HepG2 (cell line): Measurements from ENCODE around the gene ANXA3. TPM values are rescaled to one million over a fixed set of nuclear protein-coding genes. Genes with fewer than 3 reads are reported as not detected.

Experiments used
- ATAC-seq: fragments of 200-7000 bp; cut with Tn5 transposase; 3 replicates; pipeline ENCODE4 v1.9.1; 2020; ENCODE audit warnings: mild to moderate bottlenecking, moderate library complexity
- BruUV-seq: library from RNA; stranded (reverse); fragments of 400-500 nt; replicated peaks from 2 replicates; lab custom pipeline; 2021; lab: Mats Ljungman, UMichigan
- CTCF ChIA-PET: fragments of 300-600 bp; formaldehyde crosslinking; extraction: SDS; loops from one replicate; lab custom pipeline; 2021; ENCODE audit warnings: low total read pairs, inconsistent platforms, low intra/inter-chr PET ratio; lab: Yijun Ruan, JAX
- POLR2A ChIA-PET: fragments of 350-600 bp; sonication (Branson Sonifier 250); formaldehyde crosslinking; loops from one replicate; lab custom pipeline; 2020; ENCODE audit warnings: antibody characterized with exemption, inconsistent platforms; lab: Yijun Ruan, JAX
- DNase-seq: peaks from one replicate; pipeline ENCODE4 v3.0.0-alpha.2; 2015; ENCODE audit warnings: low spot score
- FAIRE-seq: peaks from 3 replicates; lab custom pipeline; 2011; peaks lifted over from hg19 to GRCh38; lab: Jason Lieb, UNC
- H2AFZ ChIP-seq: one replicate; pipeline ENCODE4 v1.6.1; 2011; ENCODE audit warnings: low read length, inconsistent platforms
- H3K27ac ChIP-seq: fragments of 300-600 bp; 3 replicates; pipeline ENCODE4 v1.8.0; 2011; ENCODE audit warnings: mixed run types, mild to moderate bottlenecking, mixed read lengths, low read length, inconsistent platforms; ENCODE audit not compliant: insufficient read depth; ENCODE audit errors: extremely low read length
- H3K27me3 ChIP-seq, 2 experiments: fragments of 200-600 bp in 1 of 2; 2 replicates in 1 of 2; 3 replicates in 1 of 2; pipeline versions ENCODE4 v1.6.0 to v1.8.0; 2011; ENCODE audit warnings: low read length in 2 of 2, mild to moderate bottlenecking in 2 of 2, moderate library complexity in 2 of 2, inconsistent platforms in 1 of 2; ENCODE audit not compliant: insufficient read depth in 2 of 2, control insufficient read depth in 1 of 2
- H3K36me3 ChIP-seq, 2 experiments: fragments of 200-600 bp in 1 of 2; replicated peaks in 1 of 2; 2 replicates in 1 of 2; 3 replicates in 1 of 2; pipeline versions ENCODE4 v1.5.1 to v1.8.0; 2011; ENCODE audit warnings: low read length in 2 of 2, inconsistent platforms in 1 of 2; ENCODE audit not compliant: insufficient read depth in 2 of 2, control insufficient read depth in 1 of 2
- H3K4me1 ChIP-seq: 2 replicates; pipeline ENCODE4 v1.5.1; 2012; ENCODE audit warnings: low read length, inconsistent platforms; ENCODE audit not compliant: insufficient read depth
- H3K4me2 ChIP-seq: 2 replicates; pipeline ENCODE4 v1.6.0; 2011; ENCODE audit warnings: low read depth, low read length, inconsistent platforms
- H3K4me3 ChIP-seq, 3 experiments: fragments of 200-600 bp in 1 of 3; sonication (generic), shearing (Covaris generic) in 1 of 3; replicated peaks in 1 of 3; 2 replicates each; pipeline ENCODE4 v1.5.1; 2011 to 2016; ENCODE audit warnings: low read length in 3 of 3, inconsistent platforms in 2 of 3, low read depth in 2 of 3, mild to moderate bottlenecking in 2 of 3, control low read depth in 1 of 3, mixed read lengths in 1 of 3; ENCODE audit not compliant: insufficient read depth in 1 of 3
- H3K79me2 ChIP-seq: one replicate; pipeline ENCODE4 v1.6.1; 2011; ENCODE audit warnings: low read length, inconsistent platforms; ENCODE audit not compliant: insufficient read depth
- H3K9ac ChIP-seq: 2 replicates; pipeline ENCODE4 v1.6.0; 2011; ENCODE audit warnings: mild to moderate bottlenecking, low read depth, low read length, inconsistent platforms; ENCODE audit not compliant: insufficient read depth
- H3K9me3 ChIP-seq: 2 replicates; pipeline ENCODE4 v1.5.1; 2012; ENCODE audit warnings: mild to moderate bottlenecking, low read length
- H4K20me1 ChIP-seq: 2 replicates; pipeline ENCODE4 v1.6.0; 2011; ENCODE audit warnings: inconsistent platforms, mild to moderate bottlenecking, low read length, moderate library complexity; ENCODE audit not compliant: insufficient read depth
- DMTF1 ChIP-seq: sonication (generic); formaldehyde crosslinking; IDR thresholded peaks from 2 replicates; pipeline ENCODE4 v1.4.0; 2020; ENCODE audit warnings: mild to moderate bottlenecking, missing genetic modification reagents
- FOXO4 ChIP-seq: sonication (generic); formaldehyde crosslinking; conservative IDR thresholded peaks from 2 replicates; pipeline ENCODE4 v1.8.1; 2023; ENCODE audit warnings: missing genetic modification reagents
- ZHX2 ChIP-seq, 2 experiments: sonication (generic) in 1 of 2; formaldehyde crosslinking in 1 of 2; IDR thresholded peaks; 2 replicates each; pipeline versions ENCODE4 v1.6.1 to v1.9.0; 2014 to 2022; ENCODE audit warnings: antibody characterized with exemption in 1 of 2, borderline replicate concordance in 1 of 2, inconsistent platforms in 1 of 2, low read depth in 1 of 2, missing genetic modification reagents in 1 of 2
- ZNF329 ChIP-seq: sonication (generic); formaldehyde crosslinking; IDR thresholded peaks from 2 replicates; pipeline ENCODE4 v1.9.0; 2021; ENCODE audit warnings: low read depth, mild to moderate bottlenecking, missing genetic modification reagents
- ZNF564 ChIP-seq: sonication (generic); formaldehyde crosslinking; IDR thresholded peaks from 2 replicates; pipeline ENCODE4 v1.8.1; 2023; ENCODE audit warnings: mild to moderate bottlenecking, missing genetic modification reagents
- WGBS: methylation state at CpG from one replicate; pipeline ENCODE4 v1.1.6; 2017; ENCODE audit warnings: low lambda C conversion rate; 5-methylcytosine and 5-hydroxymethylcytosine counted together
- in situ Hi-C: cut with HindIII; loops from 2 replicates; pipeline ENCODE4 v1.10.0; 2017; ENCODE audit warnings: low pct_unique_long_range_greater_than_20kb; ENCODE audit not compliant: extremely low pct_ligation_motif_present
- intact Hi-C: fragments of 100-400 bp; cut with micrococcal nuclease; formaldehyde crosslinking; loops from one replicate; pipeline ENCODE4 v1.10.0; 2022; ENCODE audit not compliant: unreplicated experiment
- polyA plus RNA-seq, 8 experiments: library from polyadenylated mRNA; depleted of rRNA in 3 of 8; stranded (reverse) in 7 of 8; unstranded in 1 of 8; fragments of >200 nt; fragmentation: Illumina TruSeq in 4 of 8; extraction: Trizol in 4 of 8; gene quantifications; 2 replicates each; pipeline versions ENCODE4 v1.2.1 to v1.2.3, GENCODE V29; 2011 to 2016; ENCODE audit warnings: low read depth in 4 of 8, missing spikeins in 1 of 8, mixed read lengths in 1 of 8; ENCODE audit not compliant: insufficient read depth in 1 of 8
- total RNA-seq, 5 experiments: library from RNA; depleted of rRNA; stranded (reverse); fragments of >200 nt; fragmentation: Illumina TruSeq; extraction: Trizol; gene quantifications; 2 replicates each; pipeline ENCODE4 v1.2.3, GENCODE V29; 2016; ENCODE audit warnings: low read depth in 1 of 5
- TF ChIP-seq, protein P1 (sequence below): IDR thresholded peaks from 2 replicates; pipeline ENCODE4 v1.6.1; 2018; ENCODE audit warnings: missing genetic modification reagents, mild to moderate bottlenecking, missing compliant biosample characterization
- TF ChIP-seq, protein P2 (sequence below): sonication (generic); formaldehyde crosslinking; IDR thresholded peaks from 2 replicates; pipeline ENCODE4 v1.4.0; 2020; ENCODE audit warnings: missing genetic modification reagents
- TF ChIP-seq, protein P3 (sequence below): sonication (generic); formaldehyde crosslinking; IDR thresholded peaks from 2 replicates; pipeline ENCODE4 v1.4.0; 2020; ENCODE audit warnings: missing genetic modification reagents; ENCODE audit errors: not compliant biosample characterization

The ANXA3 gene
- total and polyA plus RNA-seq, 2 of the 13 experiments (the other 11 are each of a cell fraction or from before 2014, with no cell fraction given) = 6.5 to 6.9 TPM

DNA sequence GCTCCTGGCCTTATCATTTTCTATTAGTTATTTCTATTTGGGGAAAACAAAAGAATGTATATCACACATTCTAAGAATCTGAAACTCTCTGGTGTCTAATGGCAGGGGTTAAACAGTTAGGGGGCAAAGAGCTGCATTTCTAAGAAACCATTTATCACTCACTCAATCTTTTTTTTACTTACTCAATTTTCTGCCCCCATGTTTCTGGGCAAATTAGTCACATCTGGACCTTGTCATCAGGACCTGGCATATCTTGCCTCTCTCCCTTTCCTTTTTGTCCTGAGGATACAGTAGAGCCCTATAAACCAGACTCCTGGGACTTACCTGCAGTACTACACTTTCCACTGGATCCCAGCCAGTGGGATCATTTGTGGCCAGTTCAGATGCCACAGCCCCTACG is 89.1 kb downstream of the ANXA3 start (continued):
- TF ChIP-seq, protein P1, sequence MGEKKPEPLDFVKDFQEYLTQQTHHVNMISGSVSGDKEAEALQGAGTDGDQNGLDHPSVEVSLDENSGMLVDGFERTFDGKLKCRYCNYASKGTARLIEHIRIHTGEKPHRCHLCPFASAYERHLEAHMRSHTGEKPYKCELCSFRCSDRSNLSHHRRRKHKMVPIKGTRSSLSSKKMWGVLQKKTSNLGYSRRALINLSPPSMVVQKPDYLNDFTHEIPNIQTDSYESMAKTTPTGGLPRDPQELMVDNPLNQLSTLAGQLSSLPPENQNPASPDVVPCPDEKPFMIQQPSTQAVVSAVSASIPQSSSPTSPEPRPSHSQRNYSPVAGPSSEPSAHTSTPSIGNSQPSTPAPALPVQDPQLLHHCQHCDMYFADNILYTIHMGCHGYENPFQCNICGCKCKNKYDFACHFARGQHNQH (CRISPR knock-in tag) = no peak
- TF ChIP-seq, protein P2, sequence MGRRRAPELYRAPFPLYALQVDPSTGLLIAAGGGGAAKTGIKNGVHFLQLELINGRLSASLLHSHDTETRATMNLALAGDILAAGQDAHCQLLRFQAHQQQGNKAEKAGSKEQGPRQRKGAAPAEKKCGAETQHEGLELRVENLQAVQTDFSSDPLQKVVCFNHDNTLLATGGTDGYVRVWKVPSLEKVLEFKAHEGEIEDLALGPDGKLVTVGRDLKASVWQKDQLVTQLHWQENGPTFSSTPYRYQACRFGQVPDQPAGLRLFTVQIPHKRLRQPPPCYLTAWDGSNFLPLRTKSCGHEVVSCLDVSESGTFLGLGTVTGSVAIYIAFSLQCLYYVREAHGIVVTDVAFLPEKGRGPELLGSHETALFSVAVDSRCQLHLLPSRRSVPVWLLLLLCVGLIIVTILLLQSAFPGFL = no peak
- TF ChIP-seq DMTF1 (CRISPR knock-in tag) (no peak), FOXO4 (CRISPR knock-in tag) (no peak)
- TF ChIP-seq, all 625 proteins: peak for 0

DNA sequence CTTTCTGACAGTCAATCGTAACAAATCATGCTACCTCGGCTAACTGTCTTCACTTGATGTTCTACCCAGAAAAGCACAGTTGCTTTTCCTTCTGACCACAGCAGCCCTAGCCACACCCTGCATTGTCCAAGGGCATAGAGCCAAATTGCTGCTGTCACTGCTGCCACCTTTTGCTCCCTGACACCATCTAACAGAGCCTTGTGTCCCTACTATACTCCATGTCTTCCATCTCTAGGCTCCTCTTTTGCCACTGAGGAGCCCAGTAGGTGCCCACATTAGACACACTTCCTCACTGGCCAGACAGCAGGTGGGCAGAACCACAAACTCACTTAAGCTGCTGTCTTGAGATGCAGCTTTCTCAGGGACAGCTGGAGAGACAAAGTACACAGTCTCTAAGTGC is 91.4 kb downstream of the ANXA3 start:
- no peaks in the 10 kb centered on the region for H3K79me2 ChIP-seq
- FAIRE-seq (no peak), ATAC-seq (no peak), DNase-seq (no peak)
- intact Hi-C loops = no loop called here
- no peak overlapping the region for H3K9ac ChIP-seq
- peaks cover 9% of the 10 kb centered on the region for H3K4me1 ChIP-seq
- no peaks in the 10 kb centered on the region for H4K20me1 ChIP-seq
- no peaks in the 10 kb centered on the region for H3K27me3 ChIP-seq
- POLR2A ChIA-PET = no interaction called here
- in situ Hi-C loops = no loop called here
- H3K9me3 ChIP-seq = no peaks in the 10 kb centered on the region
- no peaks in the 10 kb centered on the region for H3K36me3 ChIP-seq
- no peak overlapping the region for H3K4me3 ChIP-seq
- H3K4me2 ChIP-seq = no peak overlapping the region
- CTCF ChIA-PET = no interaction called here
- no peak overlapping the region for H2AFZ ChIP-seq
- 32% methylated on average over 2 of the region's 2 CpGs for WGBS
- H3K27ac ChIP-seq = no peak overlapping the region
- no TSS peak for BruUV-seq
- TF ChIP-seq ZNF564 (CRISPR knock-in tag) (no peak), ZHX2 (IDR thresholded peaks at IDR 0.05; ENCODE audit: low read depth) (no peak), ZHX2 (CRISPR knock-in tag; IDR thresholded peaks at IDR 0.05; ENCODE audit: borderline replicate concordance) (no peak), ZNF329 (no peak)
- TF ChIP-seq, protein P3, sequence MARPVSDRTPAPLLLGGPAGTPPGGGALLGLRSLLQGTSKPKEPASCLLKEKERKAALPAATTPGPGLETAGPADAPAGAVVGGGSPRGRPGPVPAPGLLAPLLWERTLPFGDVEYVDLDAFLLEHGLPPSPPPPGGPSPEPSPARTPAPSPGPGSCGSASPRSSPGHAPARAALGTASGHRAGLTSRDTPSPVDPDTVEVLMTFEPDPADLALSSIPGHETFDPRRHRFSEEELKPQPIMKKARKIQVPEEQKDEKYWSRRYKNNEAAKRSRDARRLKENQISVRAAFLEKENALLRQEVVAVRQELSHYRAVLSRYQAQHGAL (CRISPR knock-in tag) = no peak
